Gastroesophageal sphincter (tissue), 4 donors: ENCODE measurements around the gene C6orf47. TPM values are rescaled to one million over a fixed set of nuclear protein-coding genes. Genes with fewer than 3 reads are reported as not detected.

ENCODE experiments used
- ATAC-seq: fragments of 150-250 bp; one replicate; pipeline ENCODE4 v1.9.1; 2016; ENCODE audit warnings: mild to moderate bottlenecking, moderate library complexity
- H3K27ac ChIP-seq, 4 donors: fragments of 200-600 bp; sonication (generic) in 3 of 4; 1 replicate in 3 of 4; 2 replicates in 1 of 4; pipeline ENCODE4 v1.5.1; 2016 to 2019
- H3K27me3 ChIP-seq: fragments of 200-600 bp; sonication (generic); one replicate; pipeline ENCODE4 v1.5.1; 2019
- H3K36me3 ChIP-seq, 2 donors: fragments of 200-600 bp; sonication (generic); one replicate each; pipeline ENCODE4 v1.5.1; 2019; ENCODE audit warnings: control low read depth in 1 of 2
- H3K4me1 ChIP-seq, 3 donors: fragments of 200-600 bp; sonication (generic); 1 replicate in 2 of 3; 2 replicates in 1 of 3; pipeline ENCODE4 v1.5.1; 2016 to 2019; ENCODE audit warnings: control low read depth in 2 of 3
- H3K4me3 ChIP-seq, 2 donors: fragments of 200-600 bp; sonication (generic); one replicate each; pipeline ENCODE4 v1.5.1; 2019; ENCODE audit warnings: mild to moderate bottlenecking in 1 of 2, moderate library complexity in 1 of 2
- H3K9me3 ChIP-seq, 3 donors: fragments of 200-600 bp; sonication (generic); one replicate each; pipeline ENCODE4 v1.5.1; 2017 to 2019; ENCODE audit warnings: control low read depth in 2 of 3
- EP300 ChIP-seq: sonication (generic); formaldehyde crosslinking; IDR thresholded peaks from one replicate; pipeline ENCODE4 v1.6.1; 2017; ENCODE audit warnings: antibody characterized with exemption, mild to moderate bottlenecking
- POLR2A ChIP-seq, 2 donors: fragments of 450-650 bp; IDR thresholded peaks; one replicate each; pipeline ENCODE4 v1.6.1; 2017; ENCODE audit warnings: antibody characterized with exemption in 2 of 2, mild to moderate bottlenecking in 2 of 2, moderate library complexity in 1 of 2
- POLR2AphosphoS5 ChIP-seq: sonication (generic); formaldehyde crosslinking; IDR thresholded peaks from one replicate; pipeline ENCODE4 v1.6.1; 2017; ENCODE audit warnings: antibody characterized with exemption
- WGBS, 2 donors: methylation state at CpG; one replicate each; pipeline ENCODE4 v1.1.5; 2018; ENCODE audit warnings: low coverage in 1 of 2; 5-methylcytosine and 5-hydroxymethylcytosine counted together
- total RNA-seq, 4 donors: library from RNA; depleted of rRNA; stranded (reverse); fragments of >200 nt; gene quantifications; one replicate each; pipeline ENCODE4 v1.1.0, GENCODE V29; 2016
- TF ChIP-seq, protein P1 (sequence below), 4 experiments: fragments of 200-600 bp in 2 of 4; fragments of 450-650 bp in 2 of 4; sonication (generic) in 1 of 4; IDR thresholded peaks; one replicate each; pipeline ENCODE4 v1.5.1; 2017 to 2019; ENCODE audit warnings: antibody characterized with exemption in 4 of 4, mild to moderate bottlenecking in 2 of 4, moderate library complexity in 2 of 4

The C6orf47 gene
- total RNA-seq, 4 donors from 2014 or later: 30.0 to 40.0 (median 36.1) TPM

GRCh38 chr6:31689249-31690110, 28.9 kb upstream of the C6orf47 start:
- H3K27ac ChIP-seq: no peak overlapping the region
- H3K9me3 ChIP-seq: no peaks in the 10 kb centered on the region
- TF ChIP-seq, protein P1, sequence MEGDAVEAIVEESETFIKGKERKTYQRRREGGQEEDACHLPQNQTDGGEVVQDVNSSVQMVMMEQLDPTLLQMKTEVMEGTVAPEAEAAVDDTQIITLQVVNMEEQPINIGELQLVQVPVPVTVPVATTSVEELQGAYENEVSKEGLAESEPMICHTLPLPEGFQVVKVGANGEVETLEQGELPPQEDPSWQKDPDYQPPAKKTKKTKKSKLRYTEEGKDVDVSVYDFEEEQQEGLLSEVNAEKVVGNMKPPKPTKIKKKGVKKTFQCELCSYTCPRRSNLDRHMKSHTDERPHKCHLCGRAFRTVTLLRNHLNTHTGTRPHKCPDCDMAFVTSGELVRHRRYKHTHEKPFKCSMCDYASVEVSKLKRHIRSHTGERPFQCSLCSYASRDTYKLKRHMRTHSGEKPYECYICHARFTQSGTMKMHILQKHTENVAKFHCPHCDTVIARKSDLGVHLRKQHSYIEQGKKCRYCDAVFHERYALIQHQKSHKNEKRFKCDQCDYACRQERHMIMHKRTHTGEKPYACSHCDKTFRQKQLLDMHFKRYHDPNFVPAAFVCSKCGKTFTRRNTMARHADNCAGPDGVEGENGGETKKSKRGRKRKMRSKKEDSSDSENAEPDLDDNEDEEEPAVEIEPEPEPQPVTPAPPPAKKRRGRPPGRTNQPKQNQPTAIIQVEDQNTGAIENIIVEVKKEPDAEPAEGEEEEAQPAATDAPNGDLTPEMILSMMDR (IDR thresholded peaks at IDR 0.05): no peak
- TF ChIP-seq EP300 (no peak), POLR2AphosphoS5 (no peak), POLR2A (IDR thresholded peaks at IDR 0.05) (no peak)
- no peaks in the 10 kb centered on the region for H3K4me1 ChIP-seq
- 65 to 77% methylated on average over 3 to 9 of the region's 11 CpGs for WGBS, 2 donors
- no peak overlapping the region for H3K4me3 ChIP-seq
- no peak for ATAC-seq
- no peaks in the 10 kb centered on the region for H3K27me3 ChIP-seq
- H3K36me3 ChIP-seq: peaks cover 0 to 92% of the 10 kb centered on the region in 2 donors

GRCh38 chr6:31687860-31688693, 27.5 kb upstream of the C6orf47 start:
- TF ChIP-seq POLR2A (IDR thresholded peaks at IDR 0.05) (no peak), EP300 (no peak), POLR2AphosphoS5 (no peak)
- TF ChIP-seq, protein P1 (IDR thresholded peaks at IDR 0.05): no peak
- Histone ChIP-seq H3K4me3 (no peak overlapping the region), H3K4me1 (peaks cover 0 to 9% (median 0%) of the 10 kb centered on the region in 3 donors), H3K9me3 (no peaks in the 10 kb centered on the region), H3K36me3 (peaks cover 0 to 78% of the 10 kb centered on the region in 2 donors), H3K27me3 (no peaks in the 10 kb centered on the region), H3K27ac (no peak overlapping the region)
- no peak for ATAC-seq
- 0 to 86% methylated on average over 1 to 8 of the region's 14 CpGs for WGBS, 2 donors

DNA sequence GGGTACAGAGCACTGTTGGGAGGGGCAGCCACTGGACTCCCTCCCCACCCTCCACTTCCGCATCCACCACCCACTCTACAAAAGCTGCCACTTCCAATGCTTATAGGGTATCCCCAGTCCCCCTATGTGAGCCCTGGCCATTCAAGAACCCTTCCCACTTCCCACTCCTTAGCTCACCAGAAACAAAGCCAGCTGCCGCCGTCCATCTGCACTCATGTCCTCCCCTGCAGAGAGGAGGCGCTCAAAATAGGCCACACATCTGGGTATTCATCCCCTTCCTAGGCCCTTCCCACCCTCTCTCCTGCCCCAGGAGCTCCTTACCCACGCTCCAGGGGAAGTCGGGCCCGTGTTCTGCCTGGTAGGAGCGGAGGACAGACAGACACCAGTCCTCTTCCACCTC, 26.7 kb upstream of the C6orf47 start:
- Histone ChIP-seq H3K4me3 (no peak overlapping the region), H3K36me3 (peaks cover 0 to 70% of the 10 kb centered on the region in 2 donors), H3K27me3 (no peaks in the 10 kb centered on the region), H3K9me3 (no peaks in the 10 kb centered on the region), H3K4me1 (peaks cover 0 to 13% (median 0%) of the 10 kb centered on the region in 3 donors), H3K27ac (no peak overlapping the region)
- WGBS, 2 donors: 83 to 87% methylated on average over 4 to 8 of the region's 8 CpGs
- ATAC-seq: no peak
- TF ChIP-seq EP300 (no peak), POLR2A (IDR thresholded peaks at IDR 0.05) (no peak), POLR2AphosphoS5 (no peak)
- TF ChIP-seq, protein P1 (IDR thresholded peaks at IDR 0.05): no peak

- Histone ChIP-seq H3K27me3 (no peaks in the 10 kb centered on the region), H3K4me1 (peaks cover 0 to 19% (median 0%) of the 10 kb centered on the region in 3 donors), H3K4me3 (no peak overlapping the region), H3K36me3 (peaks cover 0 to 62% of the 10 kb centered on the region in 2 donors), H3K9me3 (no peaks in the 10 kb centered on the region), H3K27ac (no peak overlapping the region)
- TF ChIP-seq EP300: no peak
- 69 to 84% methylated on average over 4 to 5 of the region's 5 CpGs for WGBS, 2 donors
- ATAC-seq: no peak
Observed at GRCh38 chr6:31686483-31686882, 25.9 kb upstream of the C6orf47 start.

GRCh38 chr6:31683591-31683990, 23.0 kb upstream of the C6orf47 start:
- ATAC-seq: no peak
- WGBS, 2 donors: 59 to 77% methylated on average over 5 to 11 of the region's 13 CpGs
- H3K36me3 ChIP-seq: peaks cover 0 to 33% of the 10 kb centered on the region in 2 donors

More at GRCh38 chr6:31683591-31683990, 23.0 kb upstream of the C6orf47 start:
- TF ChIP-seq, protein P1 (IDR thresholded peaks at IDR 0.05): no peak
- TF ChIP-seq POLR2A (IDR thresholded peaks at IDR 0.05): no peak
- TF ChIP-seq POLR2AphosphoS5: no peak
- TF ChIP-seq EP300: no peak
- Histone ChIP-seq H3K27me3 (no peaks in the 10 kb centered on the region), H3K9me3 (no peaks in the 10 kb centered on the region), H3K4me1 (peaks cover 0 to 35% (median 5%) of the 10 kb centered on the region in 3 donors), H3K4me3 (peak overlapping the region in 1 of 2 donors; percentile 39), H3K27ac (peak overlapping the region in 1 of 4 donors; percentile 47)
